ENCODE results near the gene TMEM14B.

TMEM14B gene

GRCh38 chr6:10793695-10794094 is 46.1 kb downstream of the TMEM14B start:
- Histone ChIP-seq H3K27me3 (ENCODE audit: insufficient read depth, low read length) (no peaks in the 10 kb centered on the region), H4K20me1 (ENCODE audit: insufficient read depth, low read length) (no peaks in the 10 kb centered on the region), H3K4me1 (ENCODE audit: insufficient read depth, low read length, severe bottlenecking) (no peaks in the 10 kb centered on the region), H3K27ac (ENCODE audit: low read depth, low read length, poor library complexity, severe bottlenecking) (no peak overlapping the region), H3K4me3 (ENCODE audit: low read depth, low read length, poor library complexity, severe bottlenecking) (no peak overlapping the region), H3K9me2 (ENCODE audit: low read depth, low read length) (no peaks in the 10 kb centered on the region), H3K9me3 (ENCODE audit: low read length) (no peaks in the 10 kb centered on the region), H3K9ac (ENCODE audit: low read length) (no peak overlapping the region), H3K4me2 (ENCODE audit: low read length) (no peak overlapping the region), H3K36me3 (ENCODE audit: insufficient read depth, low read length) (no peaks in the 10 kb centered on the region), H2AFZ (ENCODE audit: low read length) (no peak overlapping the region), H3K79me2 (ENCODE audit: insufficient read depth, low read length) (no peaks in the 10 kb centered on the region), H3F3A (ENCODE audit: insufficient read depth, low read length) (no peaks in the 10 kb centered on the region)
- TF ChIP-seq EZH2 (IDR thresholded peaks at IDR 0.05; ENCODE audit: borderline replicate concordance, low read length) (no peak), CTCF (IDR thresholded peaks at IDR 0.05; ENCODE audit: low read length) (no peak)

- no peak overlapping the region for H3K4me3 ChIP-seq (ENCODE audit: low read depth, low read length, poor library complexity, severe bottlenecking)
- H3K27me3 ChIP-seq (ENCODE audit: insufficient read depth, low read length): no peaks in the 10 kb centered on the region
- no peaks in the 10 kb centered on the region for H3K9me2 ChIP-seq (ENCODE audit: low read depth, low read length)
- H3K9ac ChIP-seq (ENCODE audit: low read length): no peak overlapping the region
- H4K20me1 ChIP-seq (ENCODE audit: insufficient read depth, low read length): no peaks in the 10 kb centered on the region
- no peaks in the 10 kb centered on the region for H3K4me1 ChIP-seq (ENCODE audit: insufficient read depth, low read length, severe bottlenecking)
- H2AFZ ChIP-seq (ENCODE audit: low read length): no peak overlapping the region
- no peaks in the 10 kb centered on the region for H3K9me3 ChIP-seq (ENCODE audit: low read length)
- H3F3A ChIP-seq (ENCODE audit: insufficient read depth, low read length): no peaks in the 10 kb centered on the region
- no peak overlapping the region for H3K27ac ChIP-seq (ENCODE audit: low read depth, low read length, poor library complexity, severe bottlenecking)
- no peaks in the 10 kb centered on the region for H3K36me3 ChIP-seq (ENCODE audit: insufficient read depth, low read length)
- TF ChIP-seq CTCF (IDR thresholded peaks at IDR 0.05; ENCODE audit: low read length): no peak
- no peak for TF ChIP-seq EZH2 (IDR thresholded peaks at IDR 0.05; ENCODE audit: borderline replicate concordance, low read length)
- no peak overlapping the region for H3K4me2 ChIP-seq (ENCODE audit: low read length)
- H3K79me2 ChIP-seq (ENCODE audit: insufficient read depth, low read length): no peaks in the 10 kb centered on the region
Observed at GRCh38 chr6:10794239-10794638, 46.6 kb downstream of the TMEM14B start.

GRCh38 chr6:10800810-10801209 is 53.2 kb downstream of the TMEM14B start:
- H3K9me2 ChIP-seq (ENCODE audit: low read depth, low read length): no peaks in the 10 kb centered on the region
- H3K9me3 ChIP-seq (ENCODE audit: low read length): no peaks in the 10 kb centered on the region
- no peak overlapping the region for H3K4me2 ChIP-seq (ENCODE audit: low read length)
- H2AFZ ChIP-seq (ENCODE audit: low read length): no peak overlapping the region
- no peak overlapping the region for H3K27ac ChIP-seq (ENCODE audit: low read depth, low read length, poor library complexity, severe bottlenecking)
- TF ChIP-seq EZH2 (IDR thresholded peaks at IDR 0.05; ENCODE audit: borderline replicate concordance, low read length) (no peak), CTCF (IDR thresholded peaks at IDR 0.05; ENCODE audit: low read length) (no peak)
- no peaks in the 10 kb centered on the region for H3F3A ChIP-seq (ENCODE audit: insufficient read depth, low read length)
- H3K79me2 ChIP-seq (ENCODE audit: insufficient read depth, low read length): no peaks in the 10 kb centered on the region
- peaks cover 3% of the 10 kb centered on the region for H3K4me1 ChIP-seq (ENCODE audit: insufficient read depth, low read length, severe bottlenecking)
- no peaks in the 10 kb centered on the region for H4K20me1 ChIP-seq (ENCODE audit: insufficient read depth, low read length)
- no peaks in the 10 kb centered on the region for H3K36me3 ChIP-seq (ENCODE audit: insufficient read depth, low read length)
- no peaks in the 10 kb centered on the region for H3K27me3 ChIP-seq (ENCODE audit: insufficient read depth, low read length)
- H3K9ac ChIP-seq (ENCODE audit: low read length): no peak overlapping the region
- no peak overlapping the region for H3K4me3 ChIP-seq (ENCODE audit: low read depth, low read length, poor library complexity, severe bottlenecking)
